ENCODE results near the gene HPN. TPM values are rescaled to one million over a fixed set of nuclear protein-coding genes. Genes with fewer than 3 reads are reported as not detected.

HPN gene
- polyA plus RNA-seq, 1 experiment: not detected

- H3K9me3 ChIP-seq (ENCODE audit: control insufficient read depth, insufficient read depth, low read length): peaks cover 4% of the 10 kb centered on the region
- H3K4me3 ChIP-seq (ENCODE audit: low read depth, low read length): no peak overlapping the region
- CTCF ChIA-PET: interaction anchor here (1.0 to 3.4 kb wide), 4 partner anchors 10 to 55 kb away, joined by 3 to 11 read pairs (median 6); partner anchors contain the start of gene LGI4
- H3K27me3 ChIP-seq (ENCODE audit: control insufficient read depth, insufficient read depth, low read length): no peaks in the 10 kb centered on the region
- DNase-seq (ENCODE audit: low read depth, low spot score): no peak
- POLR2A ChIA-PET: no interaction called here
- no peak overlapping the region for H3K27ac ChIP-seq (ENCODE audit: low read depth, low read length)
- no peak for TF ChIP-seq CTCF (IDR thresholded peaks at IDR 0.05; ENCODE audit: low read depth, low read length)
Observed at GRCh38 chr19:35080613-35081170, 39.2 kb downstream of the HPN start.

- POLR2A ChIA-PET: no interaction called here
- TF ChIP-seq CTCF (IDR thresholded peaks at IDR 0.05; ENCODE audit: low read depth, low read length): no peak
- DNase-seq (ENCODE audit: low read depth, low spot score): no peak
- H3K27ac ChIP-seq (ENCODE audit: low read depth, low read length): no peak overlapping the region
- no peaks in the 10 kb centered on the region for H3K27me3 ChIP-seq (ENCODE audit: control insufficient read depth, insufficient read depth, low read length)
- CTCF ChIA-PET: interaction anchor here (1.0 to 3.4 kb wide), 4 partner anchors 9 to 54 kb away, joined by 3 to 11 read pairs (median 6); partner anchors contain the start of gene LGI4
- H3K4me3 ChIP-seq (ENCODE audit: low read depth, low read length): no peak overlapping the region
- peaks cover 4% of the 10 kb centered on the region for H3K9me3 ChIP-seq (ENCODE audit: control insufficient read depth, insufficient read depth, low read length)
Observed at GRCh38 chr19:35081201-35081600, 39.7 kb downstream of the HPN start.

GRCh38 chr19:35083691-35084508 is 42.4 kb downstream of the HPN start:
- Histone ChIP-seq H3K4me3 (ENCODE audit: low read depth, low read length) (no peak overlapping the region), H3K27ac (ENCODE audit: low read depth, low read length) (no peak overlapping the region), H3K27me3 (ENCODE audit: control insufficient read depth, insufficient read depth, low read length) (no peaks in the 10 kb centered on the region), H3K9me3 (ENCODE audit: control insufficient read depth, insufficient read depth, low read length) (peaks cover 4% of the 10 kb centered on the region)
- no peak for DNase-seq (ENCODE audit: low read depth, low spot score)
- ChIA-PET CTCF (interaction anchor here (0.7 to 3.6 kb wide), 2 partner anchors 17 to 411 kb away, joined by 4 to 22 read pairs; no protein-coding TSS in a partner anchor), POLR2A (no interaction called here)
- no peak for TF ChIP-seq CTCF (IDR thresholded peaks at IDR 0.05; ENCODE audit: low read depth, low read length)

- no peak for TF ChIP-seq CTCF (IDR thresholded peaks at IDR 0.05; ENCODE audit: low read depth, low read length)
Observed at GRCh38 chr19:35084509-35084762, 42.9 kb downstream of the HPN start.

GRCh38 chr19:35085947-35086346 is 44.4 kb downstream of the HPN start:
- TF ChIP-seq CTCF (IDR thresholded peaks at IDR 0.05; ENCODE audit: low read depth, low read length): no peak
- Histone ChIP-seq H3K27me3 (ENCODE audit: control insufficient read depth, insufficient read depth, low read length) (no peaks in the 10 kb centered on the region), H3K27ac (ENCODE audit: low read depth, low read length) (no peak overlapping the region), H3K9me3 (ENCODE audit: control insufficient read depth, insufficient read depth, low read length) (peaks cover 4% of the 10 kb centered on the region), H3K4me3 (ENCODE audit: low read depth, low read length) (no peak overlapping the region)
- no peak for DNase-seq (ENCODE audit: low read depth, low spot score)
- ChIA-PET POLR2A (no interaction called here), CTCF (interaction anchor here (2.1 to 3.6 kb wide), 2 partner anchors 19 to 42 kb away, joined by 5 to 22 read pairs; no protein-coding TSS in a partner anchor)

More at GRCh38 chr19:35084509-35084762, 42.9 kb downstream of the HPN start:
- Histone ChIP-seq H3K4me3 (ENCODE audit: low read depth, low read length) (no peak overlapping the region), H3K9me3 (ENCODE audit: control insufficient read depth, insufficient read depth, low read length) (peaks cover 4% of the 10 kb centered on the region), H3K27me3 (ENCODE audit: control insufficient read depth, insufficient read depth, low read length) (no peaks in the 10 kb centered on the region), H3K27ac (ENCODE audit: low read depth, low read length) (no peak overlapping the region)
- POLR2A ChIA-PET: no interaction called here
- CTCF ChIA-PET: interaction anchor here (0.7 to 3.6 kb wide), 2 partner anchors 18 to 411 kb away, joined by 4 to 22 read pairs; no protein-coding TSS in a partner anchor
- DNase-seq (ENCODE audit: low read depth, low spot score): no peak
